Chondrocyte (in vitro differentiated cells): Measurements from ENCODE around the gene ALDH16A1. TPM values are rescaled to one million over a fixed set of nuclear protein-coding genes. Genes with fewer than 3 reads are reported as not detected.
A peak's percentile ranks its signal among the peaks of the same experiment; 100 is the strongest.

Experiments used
- DNase-seq: peaks from one replicate; pipeline ENCODE4 v3.0.0; 2021; ENCODE audit warnings: mixed read lengths, low spot score
- H3K27ac Mint-ChIP-seq: one replicate; pipeline ENCODE4 v1.8.0; 2021; ENCODE audit warnings: mild to moderate bottlenecking, moderate library complexity, mixed read lengths; ENCODE audit not compliant: unreplicated experiment
- H3K27me3 Mint-ChIP-seq: 2 replicates; pipeline ENCODE4 v1.8.0; 2021; ENCODE audit warnings: low read depth, mixed read lengths
- H3K36me3 Mint-ChIP-seq: 2 replicates; pipeline ENCODE4 v1.8.0; 2021; ENCODE audit warnings: low read depth, mixed read lengths
- H3K4me1 Mint-ChIP-seq: 2 replicates; pipeline ENCODE4 v1.8.0; 2021; ENCODE audit warnings: low read depth, mild to moderate bottlenecking, mixed read lengths
- H3K4me3 Mint-ChIP-seq: one replicate; pipeline ENCODE4 v1.8.0; 2021; ENCODE audit warnings: mild to moderate bottlenecking, moderate library complexity, mixed read lengths; ENCODE audit not compliant: unreplicated experiment
- H3K9me3 Mint-ChIP-seq: 2 replicates; pipeline ENCODE4 v1.8.0; 2021; ENCODE audit warnings: low read depth, mixed read lengths
- total RNA-seq: library from RNA; stranded (reverse); gene quantifications from 3 replicates; pipeline ENCODE4 v1.2.1, GENCODE V29; 2021
- TF ChIP-seq, protein P1 (sequence below): fragments of 200-600 bp; sonication (generic); IDR thresholded peaks from 2 replicates; pipeline ENCODE4 v1.5.0; 2021; ENCODE audit warnings: antibody characterized with exemption, mild to moderate bottlenecking, moderate library complexity

ALDH16A1 gene
- total RNA-seq, 1 donor from 2014 or later = 23.2 TPM

DNA sequence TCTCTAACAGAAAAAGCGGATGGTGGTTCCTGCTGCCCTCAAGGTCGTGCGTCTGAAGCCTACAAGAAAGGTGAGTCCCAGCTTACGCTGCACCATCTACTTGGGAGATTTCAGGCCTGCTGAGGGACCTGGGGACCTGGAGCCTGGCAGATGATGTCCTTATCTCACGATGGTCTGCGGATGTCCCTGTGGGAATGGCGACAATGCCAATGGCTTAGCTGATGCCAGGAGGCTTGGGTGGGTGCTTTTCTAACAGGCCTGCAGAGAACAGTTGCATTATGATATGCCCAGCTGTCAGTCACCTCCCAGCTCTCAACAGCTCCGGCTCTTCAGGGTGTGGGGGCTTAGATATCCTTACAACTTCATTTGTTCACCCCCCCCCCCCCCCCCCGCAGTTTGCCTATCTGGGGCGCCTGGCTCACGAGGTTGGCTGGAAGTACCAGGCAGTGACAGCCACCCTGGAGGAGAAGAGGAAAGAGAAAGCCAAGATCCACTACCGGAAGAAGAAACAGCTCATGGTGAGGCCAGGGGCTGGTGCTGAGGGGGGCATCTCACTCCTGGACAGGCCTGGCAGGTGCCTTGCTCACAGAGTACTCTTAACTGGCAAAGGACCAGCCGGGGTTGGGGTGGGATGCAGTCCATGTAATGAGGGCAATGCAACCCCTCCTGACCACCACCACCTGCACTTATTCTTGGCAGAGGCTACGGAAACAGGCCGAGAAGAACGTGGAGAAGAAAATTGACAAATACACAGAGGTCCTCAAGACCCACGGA is 38.2 kb downstream of the ALDH16A1 start:
- Mint-ChIP-seq H3K27me3 (no peaks in the 10 kb centered on the region), H3K9me3 (no peaks in the 10 kb centered on the region), H3K36me3 (peaks cover 43% of the 10 kb centered on the region), H3K27ac (peak overlapping the region; percentile 32), H3K4me1 (peaks cover 27% of the 10 kb centered on the region), H3K4me3 (no peak overlapping the region)
- no peak for DNase-seq
- TF ChIP-seq, protein P1, sequence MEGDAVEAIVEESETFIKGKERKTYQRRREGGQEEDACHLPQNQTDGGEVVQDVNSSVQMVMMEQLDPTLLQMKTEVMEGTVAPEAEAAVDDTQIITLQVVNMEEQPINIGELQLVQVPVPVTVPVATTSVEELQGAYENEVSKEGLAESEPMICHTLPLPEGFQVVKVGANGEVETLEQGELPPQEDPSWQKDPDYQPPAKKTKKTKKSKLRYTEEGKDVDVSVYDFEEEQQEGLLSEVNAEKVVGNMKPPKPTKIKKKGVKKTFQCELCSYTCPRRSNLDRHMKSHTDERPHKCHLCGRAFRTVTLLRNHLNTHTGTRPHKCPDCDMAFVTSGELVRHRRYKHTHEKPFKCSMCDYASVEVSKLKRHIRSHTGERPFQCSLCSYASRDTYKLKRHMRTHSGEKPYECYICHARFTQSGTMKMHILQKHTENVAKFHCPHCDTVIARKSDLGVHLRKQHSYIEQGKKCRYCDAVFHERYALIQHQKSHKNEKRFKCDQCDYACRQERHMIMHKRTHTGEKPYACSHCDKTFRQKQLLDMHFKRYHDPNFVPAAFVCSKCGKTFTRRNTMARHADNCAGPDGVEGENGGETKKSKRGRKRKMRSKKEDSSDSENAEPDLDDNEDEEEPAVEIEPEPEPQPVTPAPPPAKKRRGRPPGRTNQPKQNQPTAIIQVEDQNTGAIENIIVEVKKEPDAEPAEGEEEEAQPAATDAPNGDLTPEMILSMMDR = no peak

DNA sequence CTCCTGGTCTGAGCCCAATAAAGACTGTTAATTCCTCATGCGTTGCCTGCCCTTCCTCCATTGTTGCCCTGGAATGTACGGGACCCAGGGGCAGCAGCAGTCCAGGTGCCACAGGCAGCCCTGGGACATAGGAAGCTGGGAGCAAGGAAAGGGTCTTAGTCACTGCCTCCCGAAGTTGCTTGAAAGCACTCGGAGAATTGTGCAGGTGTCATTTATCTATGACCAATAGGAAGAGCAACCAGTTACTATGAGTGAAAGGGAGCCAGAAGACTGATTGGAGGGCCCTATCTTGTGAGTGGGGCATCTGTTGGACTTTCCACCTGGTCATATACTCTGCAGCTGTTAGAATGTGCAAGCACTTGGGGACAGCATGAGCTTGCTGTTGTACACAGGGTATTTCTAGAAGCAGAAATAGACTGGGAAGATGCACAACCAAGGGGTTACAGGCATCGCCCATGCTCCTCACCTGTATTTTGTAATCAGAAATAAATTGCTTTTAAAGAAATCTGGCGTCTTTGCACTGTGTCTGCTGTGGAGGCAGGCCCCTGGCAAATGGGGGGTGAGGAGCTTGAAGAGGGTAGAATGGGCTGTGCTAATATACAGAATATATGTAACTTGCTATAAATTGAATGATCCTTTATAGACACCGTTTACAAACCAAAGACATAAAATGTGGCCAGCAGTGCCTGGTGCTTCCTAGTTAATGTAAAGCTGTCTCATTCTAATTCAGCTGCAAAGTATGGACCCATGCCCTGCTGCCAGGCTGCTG is 39.0 kb downstream of the ALDH16A1 start:
- Mint-ChIP-seq H3K27ac (peak overlapping the region; percentile 17), H3K36me3 (peaks cover 43% of the 10 kb centered on the region), H3K9me3 (no peaks in the 10 kb centered on the region)

DNA sequence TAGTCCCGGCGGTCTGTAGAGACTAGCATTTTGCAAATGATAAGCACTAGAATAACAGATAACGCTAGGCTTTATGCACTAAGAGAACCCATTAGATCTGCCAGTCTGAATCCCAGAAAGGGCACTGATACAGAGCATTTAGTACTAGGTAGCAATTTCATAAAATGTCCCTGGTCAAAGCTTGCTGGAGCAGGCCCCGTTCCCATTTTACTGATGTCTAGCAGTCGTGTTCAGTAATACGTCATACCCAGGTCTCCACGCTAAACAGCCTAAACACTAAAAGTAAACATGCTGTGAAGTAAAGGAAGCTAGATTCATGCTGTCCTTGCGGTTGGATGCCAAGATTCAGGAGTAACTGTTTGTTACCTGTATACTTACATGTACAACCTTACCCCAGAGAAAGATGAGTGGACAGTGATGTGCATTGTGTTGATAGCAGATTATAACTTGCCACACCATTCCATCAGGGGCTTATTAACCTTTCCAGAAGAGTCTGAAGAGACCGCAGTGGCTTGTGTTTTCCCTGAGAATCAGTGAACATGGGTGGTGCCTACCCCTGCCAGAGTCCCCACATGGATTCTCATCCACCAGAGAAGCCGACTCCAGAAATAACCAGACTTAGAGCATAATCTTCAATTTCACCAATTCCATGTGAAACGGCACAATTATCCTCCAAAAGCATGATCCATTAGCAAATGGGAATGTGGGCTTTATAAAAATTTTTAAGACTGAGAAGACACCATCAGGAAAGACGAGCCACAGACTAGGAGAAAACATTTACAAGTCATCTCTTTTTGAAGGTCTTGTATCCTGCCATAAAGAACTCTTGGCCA is 39.8 kb downstream of the ALDH16A1 start:
- H3K4me1 Mint-ChIP-seq = peaks cover 36% of the 10 kb centered on the region
- no peak overlapping the region for H3K4me3 Mint-ChIP-seq
- no peak for DNase-seq
- no peaks in the 10 kb centered on the region for H3K27me3 Mint-ChIP-seq
- no peaks in the 10 kb centered on the region for H3K9me3 Mint-ChIP-seq
- TF ChIP-seq, protein P1 = no peak
- peaks cover 46% of the 10 kb centered on the region for H3K36me3 Mint-ChIP-seq
- peak overlapping the region; percentile 66 for H3K27ac Mint-ChIP-seq

More for the DNA sequence above, 39.0 kb downstream of the ALDH16A1 start:
- TF ChIP-seq, protein P1 = no peak
- H3K4me1 Mint-ChIP-seq = peaks cover 28% of the 10 kb centered on the region
- H3K4me3 Mint-ChIP-seq = no peak overlapping the region
- no peaks in the 10 kb centered on the region for H3K27me3 Mint-ChIP-seq
- no peak for DNase-seq

DNA sequence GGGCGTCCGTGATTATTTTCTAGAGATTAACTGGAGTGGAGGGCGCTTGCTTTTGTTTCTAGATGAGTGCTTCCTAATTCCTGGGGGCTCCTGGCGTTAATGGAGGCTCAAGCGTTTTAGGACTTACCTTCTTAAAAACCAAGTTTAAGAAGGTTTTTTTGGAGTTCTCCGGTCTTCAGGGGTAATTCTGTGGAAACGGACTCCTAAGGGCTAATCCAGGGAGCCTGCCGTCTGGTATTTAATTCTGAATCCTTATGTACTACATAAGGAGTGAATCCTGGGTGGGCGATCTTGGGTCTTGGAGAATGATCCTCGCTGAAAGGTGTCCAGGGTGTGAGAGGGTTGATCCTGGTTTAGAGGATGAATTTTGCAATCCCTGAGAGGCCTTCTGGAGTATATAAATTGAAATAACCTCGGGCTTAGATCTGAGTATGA is 43.6 kb downstream of the ALDH16A1 start:
- no peaks in the 10 kb centered on the region for H3K27me3 Mint-ChIP-seq
- peaks cover 25% of the 10 kb centered on the region for H3K36me3 Mint-ChIP-seq
- peak overlapping the region; percentile 85 for H3K4me3 Mint-ChIP-seq
- TF ChIP-seq, protein P1 = peak; percentile 3
- H3K4me1 Mint-ChIP-seq = peaks cover 28% of the 10 kb centered on the region
- no peaks in the 10 kb centered on the region for H3K9me3 Mint-ChIP-seq
- DNase-seq = no peak
- peak overlapping the region; percentile 97 for H3K27ac Mint-ChIP-seq
